KMS-11 (cell line): ENCODE results near the gene MAP3K15.

Experiments used
- H2AFZ ChIP-seq: fragments of 200-600 bp; sonication (generic); 2 replicates; pipeline ENCODE4 v1.6.1; 2016; ENCODE audit warnings: antibody characterized with exemption, mixed run types, low read depth
- H3K27ac ChIP-seq: fragments of 200-600 bp; sonication (generic); 2 replicates; pipeline ENCODE4 v1.6.1; 2016; ENCODE audit warnings: mild to moderate bottlenecking, mixed run types
- H3K27me3 ChIP-seq: fragments of 200-600 bp; sonication (generic); 2 replicates; pipeline ENCODE4 v1.6.1; 2017; ENCODE audit warnings: mild to moderate bottlenecking, low read depth, mixed run types, moderate library complexity; ENCODE audit not compliant: insufficient read depth
- H3K36me3 ChIP-seq: fragments of 200-600 bp; sonication (generic); 2 replicates; pipeline ENCODE4 v1.6.1; 2017; ENCODE audit warnings: mild to moderate bottlenecking, mixed run types; ENCODE audit not compliant: insufficient read depth
- H3K4me1 ChIP-seq: fragments of 200-600 bp; sonication (generic); 2 replicates; pipeline ENCODE4 v1.6.1; 2016; ENCODE audit warnings: mild to moderate bottlenecking, low read depth, mixed run types; ENCODE audit not compliant: poor library complexity, severe bottlenecking
- H3K4me2 ChIP-seq: fragments of 200-600 bp; sonication (generic); 2 replicates; pipeline ENCODE4 v1.7.0; 2016; ENCODE audit warnings: mild to moderate bottlenecking, mixed run types
- H3K4me3 ChIP-seq: fragments of 200-600 bp; sonication (generic); IDR thresholded peaks from 2 replicates; pipeline ENCODE4 v1.6.1; 2017; ENCODE audit warnings: low read depth, low read length, mixed read lengths; ENCODE audit not compliant: insufficient read depth
- H3K79me2 ChIP-seq: fragments of 200-600 bp; sonication (generic); 2 replicates; pipeline ENCODE4 v1.6.1; 2016; ENCODE audit warnings: low read depth, mixed run types; ENCODE audit not compliant: insufficient read depth
- H3K9ac ChIP-seq: fragments of 200-600 bp; sonication (generic); 2 replicates; pipeline ENCODE4 v1.6.1; 2016; ENCODE audit warnings: mild to moderate bottlenecking, mixed run types
- H4K20me1 ChIP-seq: fragments of 200-600 bp; sonication (generic); 2 replicates; pipeline ENCODE4 v1.6.1; 2016; ENCODE audit warnings: mild to moderate bottlenecking, mixed run types; ENCODE audit not compliant: insufficient read depth
- CTCF ChIP-seq: fragments of 200-600 bp; sonication (generic); conservative IDR thresholded peaks from 2 replicates; pipeline ENCODE4 v1.6.1; 2017; ENCODE audit warnings: low read depth, mild to moderate bottlenecking, antibody characterized with exemption, low read length, moderate library complexity, mixed read lengths

Gene MAP3K15

GRCh38 chrX:19344661-19345060 is 170.6 kb downstream of the MAP3K15 start:
- H2AFZ ChIP-seq = no peak overlapping the region
- TF ChIP-seq CTCF = no peak
- no peak overlapping the region for H3K4me3 ChIP-seq
- H3K27ac ChIP-seq = no peak overlapping the region; the same call in 1 of the 2 replicates
- peak overlapping the region; percentile 74; the same call in 1 of the 2 replicates for H3K9ac ChIP-seq
- H3K27me3 ChIP-seq = no peaks in the 10 kb centered on the region
- H3K79me2 ChIP-seq = peaks cover 40% of the 10 kb centered on the region
- peaks cover 22% of the 10 kb centered on the region for H3K4me1 ChIP-seq
- H3K4me2 ChIP-seq = peak overlapping the region; percentile 68
- H3K36me3 ChIP-seq = no peaks in the 10 kb centered on the region
- no peaks in the 10 kb centered on the region for H4K20me1 ChIP-seq

GRCh38 chrX:19343535-19344408 is 171.5 kb downstream of the MAP3K15 start, which contains the start of gene PDHA1:
Gene PDHA1 (plus strand): TSS chrX:19343927. CDS start chrX:19344038, 111 bp downstream.
- Histone ChIP-seq H2AFZ (peak within 1 kb of the TSS; percentile 87), H3K4me2 (peak within 1 kb of the TSS; percentile 68), H3K27ac (peak within 1 kb of the TSS; percentile 33; the same call in 1 of the 2 replicates)

GRCh38 chrX:19343085-19343534 is 172.2 kb downstream of the MAP3K15 start:
- H3K4me2 ChIP-seq = peak overlapping the region; percentile 60; the same call in 1 of the 2 replicates
- H3K4me3 ChIP-seq = no peak overlapping the region
- H3K9ac ChIP-seq = peak overlapping the region; percentile 47; the same call in 1 of the 2 replicates
- no peaks in the 10 kb centered on the region for H3K27me3 ChIP-seq
- H3K36me3 ChIP-seq = no peaks in the 10 kb centered on the region
- H3K4me1 ChIP-seq = peaks cover 13% of the 10 kb centered on the region
- peak overlapping the region; percentile 33; the same call in 1 of the 2 replicates for H3K27ac ChIP-seq
- peaks cover 40% of the 10 kb centered on the region for H3K79me2 ChIP-seq
- H4K20me1 ChIP-seq = no peaks in the 10 kb centered on the region
- no peak for TF ChIP-seq CTCF
- peak overlapping the region; percentile 87 for H2AFZ ChIP-seq

More at GRCh38 chrX:19343535-19344408, 171.5 kb downstream of the MAP3K15 start, which contains the start of gene PDHA1:
- Histone ChIP-seq H4K20me1 (no peaks in the 10 kb centered on the region), H3K36me3 (no peaks in the 10 kb centered on the region), H3K4me3 (no peak within 1 kb of the TSS), H3K27me3 (no peaks in the 10 kb centered on the region), H3K4me1 (peaks cover 13% of the 10 kb centered on the region), H3K9ac (peak within 1 kb of the TSS; percentile 74; the same call in 1 of the 2 replicates), H3K79me2 (peaks cover 40% of the 10 kb centered on the region)
- TF ChIP-seq CTCF = no peak

- Histone ChIP-seq H4K20me1 (no peaks in the 10 kb centered on the region), H2AFZ (no peak overlapping the region), H3K4me1 (peaks cover 13% of the 10 kb centered on the region), H3K9ac (no peak overlapping the region), H3K36me3 (no peaks in the 10 kb centered on the region), H3K4me2 (no peak overlapping the region), H3K27me3 (no peaks in the 10 kb centered on the region), H3K4me3 (no peak overlapping the region), H3K79me2 (peaks cover 34% of the 10 kb centered on the region), H3K27ac (no peak overlapping the region)
- TF ChIP-seq CTCF = no peak
Measured at GRCh38 chrX:19342331-19342906, 172.9 kb downstream of the MAP3K15 start.
